HG03520 (cell line): ENCODE measurements around the gene ABCA8.

ENCODE experiments used
- ATAC-seq: cut with Tn5 transposase; IDR thresholded peaks from one replicate; pipeline ENCODE4 v1.9.1; 2021; ENCODE audit warnings: mild to moderate bottlenecking, moderate library complexity; ENCODE audit not compliant: unreplicated experiment

The ABCA8 gene

GRCh38 chr17:68878226-68878885 is 76.8 kb downstream of the ABCA8 start:
- no peak for ATAC-seq

GRCh38 chr17:68871447-68871846 is 83.7 kb downstream of the ABCA8 start:
- no peak for ATAC-seq

DNA sequence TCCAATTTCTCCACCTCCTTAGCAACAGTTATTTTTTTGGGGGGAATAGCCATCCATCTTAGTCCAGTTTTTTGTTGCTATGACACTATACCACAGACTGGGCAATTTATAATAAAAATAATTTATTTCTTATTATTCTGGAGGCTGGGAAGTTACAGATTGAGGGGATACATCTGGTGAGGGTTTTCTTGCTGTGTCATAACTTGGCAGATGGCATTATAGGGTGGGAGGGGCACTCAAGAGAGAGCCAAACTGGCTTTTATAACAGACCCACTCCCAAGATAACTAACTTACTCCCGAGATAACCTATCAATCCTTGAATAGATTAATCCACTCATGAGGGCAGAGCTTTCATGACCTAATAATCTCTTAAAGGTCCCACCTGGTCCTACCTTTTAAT is 84.2 kb downstream of the ABCA8 start:
- no peak for ATAC-seq

DNA sequence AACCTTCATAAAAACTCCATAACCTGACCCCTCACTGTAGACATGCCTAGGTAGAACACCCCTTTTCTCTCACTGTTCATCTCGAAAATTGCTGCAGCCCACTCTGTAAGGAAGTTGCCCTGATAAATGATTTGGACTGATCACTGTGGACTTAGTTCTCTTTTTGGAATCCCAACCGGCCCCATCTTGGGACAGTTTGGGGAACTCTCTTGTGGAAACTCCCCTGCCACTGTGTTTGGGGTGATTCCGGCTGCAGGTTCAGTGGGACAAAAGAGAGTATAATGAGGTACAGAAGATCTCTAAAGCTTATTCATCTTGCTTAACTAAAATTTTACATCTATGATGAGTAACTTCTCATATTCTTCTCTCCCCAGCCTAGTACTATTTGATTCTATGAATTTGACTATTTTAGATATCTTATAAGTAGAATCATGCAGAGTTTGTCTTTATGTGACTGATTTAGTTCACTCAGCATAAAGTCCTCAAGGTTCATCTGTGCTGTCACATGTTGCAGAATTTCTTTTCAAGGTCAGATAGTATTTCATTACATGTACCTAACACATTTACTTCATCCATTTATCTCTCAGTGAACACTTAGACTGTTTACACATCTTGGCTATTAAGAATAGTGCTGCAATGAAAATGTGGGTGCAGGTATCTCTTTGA is 84.9 kb downstream of the ABCA8 start:
- ATAC-seq = no peak

DNA sequence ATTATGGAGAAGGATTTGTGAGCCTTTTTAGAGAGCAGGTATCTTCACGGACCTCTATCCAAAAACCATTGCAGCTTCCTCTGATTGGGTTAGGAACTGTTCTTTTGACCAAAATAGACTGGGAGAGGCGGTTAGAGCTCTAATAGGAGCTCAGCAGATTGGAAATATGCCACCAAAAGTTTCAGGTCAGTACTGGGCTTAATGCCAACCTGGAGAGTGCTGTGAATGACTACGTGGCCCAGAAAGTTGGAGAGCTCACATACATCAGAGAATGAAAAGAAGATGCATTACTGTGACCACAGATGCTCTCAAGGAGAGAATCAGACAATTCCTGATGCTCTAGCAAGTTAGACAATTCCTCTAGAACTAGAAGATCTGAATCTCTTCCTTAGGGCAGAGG is 86.5 kb downstream of the ABCA8 start:
- no peak for ATAC-seq

GRCh38 chr17:68867759-68868516 is 87.3 kb downstream of the ABCA8 start:
- ATAC-seq = no peak

- ATAC-seq = no peak
Measured at GRCh38 chr17:68865584-68865983, 89.6 kb downstream of the ABCA8 start.

- no peak for ATAC-seq
Measured at GRCh38 chr17:68863091-68863652, 92.0 kb downstream of the ABCA8 start.

- no peak for ATAC-seq
Measured at GRCh38 chr17:68861602-68862001, 93.6 kb downstream of the ABCA8 start.

- no peak for ATAC-seq
Measured at GRCh38 chr17:68860941-68861340, 94.3 kb downstream of the ABCA8 start.

GRCh38 chr17:68854452-68854851 is 100.7 kb downstream of the ABCA8 start:
- no peak for ATAC-seq

DNA sequence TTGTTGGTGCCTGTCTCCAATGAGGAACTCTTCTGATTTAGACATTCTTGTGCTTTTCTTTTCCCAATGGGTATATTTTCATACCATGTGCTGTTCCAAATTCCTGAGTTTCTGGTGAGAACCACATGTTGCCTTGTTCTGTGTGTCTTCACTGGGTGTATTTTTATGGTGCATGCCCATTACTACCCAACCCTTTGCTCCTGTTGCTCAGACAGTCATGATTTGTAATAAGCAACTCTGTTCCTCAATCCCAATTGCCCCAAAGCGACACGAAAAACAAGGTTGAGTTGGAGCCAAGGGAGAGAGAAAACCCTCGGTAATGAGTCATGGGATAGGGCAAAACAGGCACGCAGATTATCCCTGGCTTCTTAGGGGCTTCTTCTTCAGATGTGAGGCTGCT is 101.8 kb downstream of the ABCA8 start:
- ATAC-seq = no peak

DNA sequence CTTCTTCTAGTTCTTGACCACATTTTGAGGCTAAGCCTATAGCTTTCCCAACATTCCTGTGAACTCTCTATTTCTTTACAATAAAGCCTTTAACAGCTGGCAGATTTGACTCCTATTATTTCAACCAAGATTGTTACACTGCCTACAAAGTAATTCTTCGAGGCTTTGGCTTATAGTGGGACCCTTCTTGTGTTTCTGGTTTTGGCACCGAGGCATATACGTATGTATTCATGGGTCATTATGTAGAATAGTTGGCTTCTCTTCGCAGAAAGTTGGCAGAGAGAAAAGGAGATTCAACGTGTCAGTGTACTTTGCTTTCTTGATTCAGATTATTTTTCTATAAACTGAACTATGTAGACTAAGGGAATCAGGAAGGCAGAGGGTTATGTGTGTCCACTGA is 102.2 kb downstream of the ABCA8 start:
- no peak for ATAC-seq

DNA sequence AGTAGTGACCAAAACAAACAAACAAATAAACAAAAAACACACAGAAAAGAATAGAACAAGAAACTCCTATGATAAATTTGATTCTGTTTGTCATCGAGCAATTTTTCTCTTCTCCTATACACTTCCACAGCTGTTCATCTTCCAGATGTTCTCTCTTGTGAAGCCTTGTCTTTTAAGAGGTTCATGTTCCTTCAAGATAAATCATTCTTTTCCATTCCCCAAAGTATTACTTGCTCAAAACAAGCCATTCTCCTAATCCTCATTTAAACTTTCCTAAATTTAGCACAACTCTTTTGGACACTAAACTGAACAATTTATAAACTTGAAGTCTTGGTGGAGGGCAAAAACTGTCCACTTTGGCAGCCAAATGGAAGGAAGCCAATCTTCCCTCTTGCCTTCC is 103.3 kb downstream of the ABCA8 start:
- no peak for ATAC-seq

DNA sequence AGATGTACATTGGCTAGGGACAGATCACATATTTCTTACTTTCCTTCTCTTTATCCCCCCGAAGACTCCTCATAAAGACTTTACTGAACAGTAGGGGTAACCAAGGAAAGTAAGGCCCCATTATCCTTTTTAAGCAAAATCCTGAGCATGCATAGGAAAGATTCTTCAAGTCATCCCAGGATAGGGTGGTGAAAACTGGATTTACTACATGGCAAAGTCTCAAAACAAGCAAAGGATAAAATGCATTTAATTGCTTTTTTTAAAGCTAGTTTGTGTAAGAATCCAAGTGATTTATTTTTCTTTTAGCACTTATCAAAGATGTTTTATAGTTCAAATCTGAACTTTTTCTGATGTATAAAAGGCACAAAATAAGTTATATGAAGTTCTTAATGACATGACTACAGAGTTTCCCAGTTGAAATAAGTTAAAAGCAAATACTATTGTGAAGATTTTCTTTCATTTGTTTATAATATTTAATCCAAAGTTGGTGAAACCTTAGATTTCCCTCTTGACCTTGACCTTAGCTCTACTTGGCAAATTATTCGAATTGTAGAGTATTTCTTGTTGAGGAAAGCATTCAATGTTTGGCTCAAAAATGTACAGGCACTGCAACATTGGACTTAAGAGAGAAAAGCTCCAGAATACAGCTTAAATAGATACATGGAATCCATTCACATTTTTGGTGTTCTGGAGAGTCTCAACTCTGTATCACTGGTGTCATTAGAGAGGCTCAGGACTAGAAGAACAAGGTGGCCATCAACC is 104.3 kb downstream of the ABCA8 start:
- ATAC-seq = no peak

- ATAC-seq = no peak
Measured at GRCh38 chr17:68849673-68850610, 105.2 kb downstream of the ABCA8 start.

DNA sequence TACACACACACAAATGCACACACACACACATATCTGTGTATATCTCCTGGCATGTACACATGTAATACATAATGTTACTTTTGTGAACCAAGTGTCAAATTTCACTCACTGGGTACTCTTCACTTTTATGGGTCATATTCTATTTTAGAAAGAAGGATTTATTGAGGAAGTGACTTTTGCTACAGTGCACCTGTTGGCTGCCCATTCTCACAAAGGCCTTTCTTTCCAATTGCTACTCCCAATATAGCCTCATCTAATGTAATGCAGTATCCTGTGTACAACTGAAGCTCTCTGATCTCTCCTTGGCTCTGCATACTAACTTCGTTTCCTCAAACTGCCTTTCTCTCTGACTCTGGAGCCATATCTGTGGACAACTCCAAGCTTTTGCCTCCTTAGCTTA is 107.5 kb downstream of the ABCA8 start:
- no peak for ATAC-seq

GRCh38 chr17:68843522-68843921 is 111.7 kb downstream of the ABCA8 start:
- ATAC-seq = no peak

DNA sequence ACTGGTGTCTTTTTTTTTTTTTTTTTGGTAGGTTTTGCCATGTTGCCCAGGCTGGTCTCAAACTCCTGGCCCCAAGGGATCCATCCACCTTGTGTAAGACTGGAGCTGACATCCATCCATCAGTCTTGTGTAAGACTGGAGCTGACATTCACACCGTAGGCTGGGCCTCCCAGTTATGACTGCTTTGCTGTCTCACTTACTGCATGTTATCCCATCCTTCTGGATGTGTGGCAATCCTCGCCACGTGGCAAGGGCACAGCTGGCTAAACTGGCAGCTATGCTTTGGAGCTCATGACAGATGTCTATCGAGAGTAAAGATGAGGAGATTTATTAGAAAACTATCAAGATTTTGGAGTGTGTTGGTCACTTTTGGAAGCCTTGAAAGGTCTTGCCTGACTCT is 115.1 kb downstream of the ABCA8 start:
- no peak for ATAC-seq

DNA sequence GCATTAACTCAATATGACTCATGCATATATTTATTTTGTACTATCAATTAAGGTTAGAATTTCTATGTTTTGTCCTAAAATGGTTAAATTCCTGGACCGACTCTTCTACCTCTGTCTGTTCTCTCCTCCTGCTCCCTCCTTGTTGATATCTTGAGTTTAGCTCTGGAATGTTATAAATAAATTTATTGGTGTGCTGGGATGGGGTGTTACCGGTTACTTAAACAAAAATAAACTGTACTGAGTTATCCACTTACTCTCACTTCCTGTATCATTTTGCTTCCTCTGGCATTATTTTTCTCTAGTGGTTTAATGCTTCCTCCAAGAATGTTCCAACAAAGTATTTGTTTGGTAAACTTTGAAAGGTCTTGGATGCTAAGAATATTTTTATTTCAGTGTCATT is 120.1 kb downstream of the ABCA8 start:
- no peak for ATAC-seq
